Measurements from ENCODE around the gene WDR45B.
"Not testable (repeated sequence)": the region's sequence is repeated elsewhere in the genome, so short reads cannot be mapped to it uniquely, and the experiment has no call there.

WDR45B gene

GRCh38 chr17:82598256-82599119 is 49.8 kb downstream of the WDR45B start:
- no peak for FAIRE-seq

GRCh38 chr17:82596837-82597672 is 51.2 kb downstream of the WDR45B start:
- no peak for FAIRE-seq

GRCh38 chr17:82596296-82596695 is 51.9 kb downstream of the WDR45B start:
- FAIRE-seq = no peak

GRCh38 chr17:82595893-82596292 is 52.4 kb downstream of the WDR45B start:
- FAIRE-seq = no peak

GRCh38 chr17:82594571-82594970 is 53.7 kb downstream of the WDR45B start:
- no peak for FAIRE-seq

- FAIRE-seq = no peak
Measured at GRCh38 chr17:82593590-82594087, 54.6 kb downstream of the WDR45B start.

- no peak for FAIRE-seq
Measured at GRCh38 chr17:82592767-82593589, 55.3 kb downstream of the WDR45B start.

GRCh38 chr17:82592289-82592766 is 55.9 kb downstream of the WDR45B start:
- no peak for FAIRE-seq

GRCh38 chr17:82590881-82591539 is 57.2 kb downstream of the WDR45B start:
- FAIRE-seq = no peak

GRCh38 chr17:82590216-82590615 is 58.0 kb downstream of the WDR45B start:
- no peak for FAIRE-seq

- no peak for FAIRE-seq
Measured at GRCh38 chr17:82589851-82590180, 58.4 kb downstream of the WDR45B start.

- FAIRE-seq = no peak
Measured at GRCh38 chr17:82588266-82589175, 59.7 kb downstream of the WDR45B start.

- no peak for FAIRE-seq
Measured at GRCh38 chr17:82587234-82588086, 60.8 kb downstream of the WDR45B start.

- FAIRE-seq = no peak
Measured at GRCh38 chr17:82586576-82587233, 61.5 kb downstream of the WDR45B start.

GRCh38 chr17:82585935-82586575 is 62.2 kb downstream of the WDR45B start:
- FAIRE-seq = peak; percentile 66

- no peak for FAIRE-seq
Measured at GRCh38 chr17:82583720-82584234, 64.5 kb downstream of the WDR45B start.

- no peak for FAIRE-seq
Measured at GRCh38 chr17:82582709-82583108, 65.5 kb downstream of the WDR45B start.

- no peak for FAIRE-seq
Measured at GRCh38 chr17:82582213-82582612, 66.0 kb downstream of the WDR45B start.

- FAIRE-seq = not testable (repeated sequence)
Measured at GRCh38 chr17:82579969-82580368, 68.3 kb downstream of the WDR45B start.
